ENCODE data around the gene ACACA.

- TF ChIP-seq EZH2phosphoT487 (IDR thresholded peaks at IDR 0.05; ENCODE audit: borderline replicate concordance, low read length) = no peak
- TF ChIP-seq CTCF (IDR thresholded peaks at IDR 0.05; ENCODE audit: low read depth, low read length, poor library complexity, severe bottlenecking) = no peak
These were observed 97.6 kb downstream of the ACACA start for GRCh38 chr17:37309051-37309450.

All from DOHH2 (cell line).